Measurements from ENCODE around the gene ELL3.
"Not testable (repeated sequence)": the region's sequence is repeated elsewhere in the genome, so short reads cannot be mapped to it uniquely, and the experiment has no call there.

The ELL3 gene

GRCh38 chr15:43776718-43777266 is at the start of gene ELL3:
ELL3 (minus strand) TSS chr15:43776966; CDS start chr15:43776901, 65 bp downstream.
- in situ Hi-C loops (cut with HindIII; ENCODE audit: low sequenced_read_pairs) = no loop called here

GRCh38 chr15:43826029-43826507 is 49.3 kb upstream of the ELL3 start:
- in situ Hi-C loops (cut with HindIII; ENCODE audit: low sequenced_read_pairs) = no loop called here

- in situ Hi-C loops (cut with HindIII; ENCODE audit: low sequenced_read_pairs) = not testable (repeated sequence)
Measured at GRCh38 chr15:43825305-43825704, 48.5 kb upstream of the ELL3 start.

DNA sequence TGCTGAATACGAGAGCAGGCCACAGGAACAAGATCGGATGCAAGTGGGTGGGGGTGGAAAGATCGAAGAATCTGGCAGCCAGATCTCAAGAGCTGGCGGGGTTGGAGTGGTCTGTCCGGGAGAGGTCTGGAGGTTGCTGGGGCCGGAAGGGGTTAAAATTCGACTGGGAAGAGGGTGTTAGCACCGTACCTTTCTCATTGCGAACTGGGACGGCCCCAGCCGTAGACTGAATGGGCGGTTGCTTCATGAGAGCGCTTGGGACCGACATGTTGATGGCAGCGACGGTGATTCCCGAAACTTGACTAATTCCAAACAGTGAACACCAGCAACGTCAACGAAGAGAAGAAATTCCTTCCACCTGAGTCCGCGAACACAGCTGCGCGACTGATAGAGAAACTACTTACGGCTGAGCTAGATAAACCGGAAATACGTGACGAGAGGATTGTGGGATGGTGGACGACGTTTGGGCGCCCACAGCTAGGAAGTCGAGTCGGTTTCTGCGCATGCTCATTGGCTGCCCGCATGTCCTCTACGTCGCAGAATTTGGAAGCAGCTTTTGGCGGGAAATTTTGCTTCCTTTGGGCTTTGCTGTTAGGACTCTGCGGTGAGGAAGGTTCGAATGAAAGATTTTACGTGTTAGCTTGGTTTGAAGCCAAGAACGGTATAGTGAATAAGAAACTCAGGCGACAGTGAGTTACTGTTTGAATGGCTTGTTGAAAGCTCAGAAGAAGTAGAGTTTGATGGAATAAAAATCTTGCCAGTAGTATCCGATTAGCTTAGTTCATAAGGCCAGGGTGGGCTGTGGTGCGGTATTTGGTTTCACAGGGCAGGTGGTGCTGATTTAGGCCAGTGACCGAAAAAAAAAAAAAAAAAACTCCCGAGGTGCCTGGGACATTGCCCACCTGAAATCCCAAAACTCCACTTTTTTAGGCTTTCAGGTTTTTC is 47.8 kb upstream of the ELL3 start, which contains the start of gene MFAP1:
Gene MFAP1, minus strand, starts transcription at position 389 of the 945 bp plus-strand sequence. Its CDS starts 121 bp downstream, at position 268.
- in situ Hi-C loops (cut with HindIII; ENCODE audit: low sequenced_read_pairs) = no loop called here

DNA sequence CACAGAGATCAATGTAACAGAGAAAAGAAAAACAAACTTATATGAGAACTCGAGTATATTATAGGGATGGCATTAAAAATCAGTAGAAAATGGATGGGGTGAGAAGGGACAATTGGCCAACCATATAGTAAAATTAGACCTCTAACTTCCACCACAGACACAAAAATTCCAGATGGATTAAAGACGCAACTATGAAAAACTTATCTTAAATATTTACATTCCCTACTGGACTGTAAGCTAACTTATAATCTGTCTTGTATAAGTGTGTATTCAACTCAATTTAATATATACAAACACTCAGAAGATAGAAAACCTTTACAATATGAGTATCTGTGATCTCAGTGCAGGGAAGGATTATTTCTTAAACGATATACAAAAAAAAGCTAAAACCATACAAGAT is 44.7 kb upstream of the ELL3 start:
- in situ Hi-C loops (cut with HindIII; ENCODE audit: low sequenced_read_pairs) = no loop called here

GRCh38 chr15:43815064-43815463 is 38.3 kb upstream of the ELL3 start:
- in situ Hi-C loops (cut with HindIII; ENCODE audit: low sequenced_read_pairs) = not testable (repeated sequence)

- in situ Hi-C loops (cut with HindIII; ENCODE audit: low sequenced_read_pairs) = no loop called here
Measured at GRCh38 chr15:43808960-43809678, 32.4 kb upstream of the ELL3 start.

GRCh38 chr15:43808435-43808950 is 31.7 kb upstream of the ELL3 start:
- in situ Hi-C loops (cut with HindIII; ENCODE audit: low sequenced_read_pairs) = no loop called here

GRCh38 chr15:43802676-43803075 is 25.9 kb upstream of the ELL3 start:
- in situ Hi-C loops (cut with HindIII; ENCODE audit: low sequenced_read_pairs) = not testable (repeated sequence)

GRCh38 chr15:43800286-43801141 is 23.7 kb upstream of the ELL3 start, which contains the start of gene HYPK:
HYPK (plus strand) TSS chr15:43800599; CDS start chr15:43800623, 24 bp downstream.
- in situ Hi-C loops (cut with HindIII; ENCODE audit: low sequenced_read_pairs) = no loop called here

DNA sequence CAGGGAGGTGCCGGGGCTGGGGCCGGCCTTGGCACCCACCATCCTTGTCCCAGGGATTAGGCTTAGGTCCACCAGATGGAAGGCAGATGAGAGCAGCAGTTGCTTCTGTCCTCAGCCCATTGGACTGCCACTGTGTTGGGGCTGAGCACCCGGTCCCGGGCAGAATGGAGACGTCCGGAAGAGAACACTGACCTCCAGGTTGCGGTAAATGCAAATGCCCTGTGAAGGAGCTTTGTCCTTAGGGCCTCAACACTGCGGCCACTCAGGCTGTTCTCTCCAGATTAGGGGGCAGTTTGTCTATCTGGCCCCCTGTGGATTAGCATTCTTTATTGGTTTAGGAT is 23.1 kb upstream of the ELL3 start, which contains the start of gene SERINC4:
Gene SERINC4, minus strand, starts transcription at position 276 of the 341 bp plus-strand sequence. Its CDS starts 234 bp downstream, at position 42.
- in situ Hi-C loops (cut with HindIII; ENCODE audit: low sequenced_read_pairs) = no loop called here

DNA sequence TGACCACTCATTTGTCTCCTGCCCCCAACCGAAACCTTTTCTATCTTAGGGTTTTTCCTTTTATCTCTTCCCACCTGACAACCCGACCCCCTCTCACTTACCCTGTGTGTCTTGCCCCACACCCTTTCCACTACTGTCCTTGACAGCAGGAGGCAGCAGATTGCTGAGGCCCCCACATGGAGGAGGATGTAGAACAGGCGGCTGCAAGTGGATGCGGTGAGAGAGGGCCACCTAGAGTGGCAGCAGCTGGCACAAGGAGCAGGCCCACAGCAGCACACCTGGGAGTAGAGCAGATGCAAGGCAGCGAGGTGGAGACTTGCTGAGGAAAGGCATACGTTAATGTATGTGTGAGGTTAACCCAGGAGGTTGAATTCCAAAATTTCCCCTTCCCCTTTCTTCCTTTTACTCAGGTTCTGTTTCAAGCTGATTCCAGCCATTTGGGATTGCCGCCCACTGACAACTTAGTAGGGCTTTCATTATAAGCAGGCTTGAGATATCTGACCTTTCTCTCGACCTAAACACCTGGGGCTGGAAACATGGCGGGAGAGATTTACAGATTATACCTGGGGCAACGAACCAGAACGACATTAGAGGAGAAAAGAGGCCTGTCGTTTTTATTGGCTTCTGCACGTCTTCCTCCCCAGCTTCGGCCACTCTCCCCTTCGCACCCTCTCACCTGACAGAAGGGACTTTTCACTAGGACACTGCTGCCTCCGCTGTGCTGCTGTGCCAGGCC is 22.6 kb upstream of the ELL3 start:
- in situ Hi-C loops (cut with HindIII; ENCODE audit: low sequenced_read_pairs) = no loop called here

GRCh38 chr15:43796566-43796965 is 19.8 kb upstream of the ELL3 start:
- in situ Hi-C loops (cut with HindIII; ENCODE audit: low sequenced_read_pairs) = no loop called here

DNA sequence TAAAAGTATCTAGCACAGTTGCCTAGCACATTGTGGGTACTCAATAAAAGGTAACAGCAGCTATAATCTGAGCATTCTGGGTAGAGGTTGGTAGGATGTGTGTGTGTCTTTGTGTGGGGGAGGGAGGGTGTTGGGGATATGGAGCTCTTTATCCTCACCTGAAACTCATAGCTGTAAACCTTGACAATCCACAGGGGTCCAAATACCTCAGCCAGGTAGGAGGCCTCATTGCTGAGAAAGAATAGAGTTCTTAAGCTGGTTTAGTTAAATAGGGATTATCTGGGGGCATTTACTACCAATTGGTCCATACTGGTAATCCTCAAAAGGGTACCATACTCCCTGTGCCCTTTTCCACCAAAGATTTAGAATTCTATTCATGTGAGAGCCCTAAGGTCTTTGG is 19.2 kb upstream of the ELL3 start:
- in situ Hi-C loops (cut with HindIII; ENCODE audit: low sequenced_read_pairs) = no loop called here

GRCh38 chr15:43795197-43795596 is 18.4 kb upstream of the ELL3 start:
- in situ Hi-C loops (cut with HindIII; ENCODE audit: low sequenced_read_pairs) = no loop called here

- in situ Hi-C loops (cut with HindIII; ENCODE audit: low sequenced_read_pairs) = no loop called here
Measured at GRCh38 chr15:43794269-43795037, 17.7 kb upstream of the ELL3 start.

DNA sequence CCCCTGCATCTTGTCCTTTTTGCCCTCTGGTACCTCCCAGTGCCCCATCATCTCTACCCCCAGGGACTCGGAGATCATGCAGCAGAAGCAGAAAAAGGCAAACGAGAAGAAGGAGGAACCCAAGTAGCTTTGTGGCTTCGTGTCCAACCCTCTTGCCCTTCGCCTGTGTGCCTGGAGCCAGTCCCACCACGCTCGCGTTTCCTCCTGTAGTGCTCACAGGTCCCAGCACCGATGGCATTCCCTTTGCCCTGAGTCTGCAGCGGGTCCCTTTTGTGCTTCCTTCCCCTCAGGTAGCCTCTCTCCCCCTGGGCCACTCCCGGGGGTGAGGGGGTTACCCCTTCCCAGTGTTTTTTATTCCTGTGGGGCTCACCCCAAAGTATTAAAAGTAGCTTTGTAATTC is 16.9 kb upstream of the ELL3 start:
- in situ Hi-C loops (cut with HindIII; ENCODE audit: low sequenced_read_pairs) = no loop called here

GRCh38 chr15:43792761-43793476 is 16.2 kb upstream of the ELL3 start:
- in situ Hi-C loops (cut with HindIII; ENCODE audit: low sequenced_read_pairs) = no loop called here
